Pons (tissue), 1 donor: ENCODE results near the gene CRLF1.

Experiments
- DNase-seq: peaks from one replicate; pipeline ENCODE4 v3.0.0-alpha.2; 2016; ENCODE audit warnings: low spot score

The CRLF1 gene

GRCh38 chr19:18606281-18607225 lies at the start of gene CRLF1:
CRLF1 (minus strand) TSS chr19:18606799; CDS start chr19:18606656, 143 bp downstream.
- no peak for DNase-seq

- no peak for DNase-seq
These were observed 48.7 kb upstream of the CRLF1 start for GRCh38 chr19:18655173-18655844.

- DNase-seq = no peak
These were observed 47.9 kb upstream of the CRLF1 start for GRCh38 chr19:18654469-18654868.

GRCh38 chr19:18653853-18654252 lies 47.3 kb upstream of the CRLF1 start:
- DNase-seq = no peak

- no peak for DNase-seq
These were observed 45.1 kb upstream of the CRLF1 start for GRCh38 chr19:18651733-18652132.

- DNase-seq = no peak
These were observed 44.7 kb upstream of the CRLF1 start for GRCh38 chr19:18651300-18651699.

- DNase-seq = no peak
These were observed 44.0 kb upstream of the CRLF1 start for GRCh38 chr19:18650468-18651041.

- DNase-seq = no peak
These were observed 43.4 kb upstream of the CRLF1 start for GRCh38 chr19:18650021-18650390.

GRCh38 chr19:18649371-18650020 lies 42.9 kb upstream of the CRLF1 start:
- DNase-seq = peak; percentile 31

- no peak for DNase-seq
These were observed 42.3 kb upstream of the CRLF1 start for GRCh38 chr19:18648973-18649315.

GRCh38 chr19:18647807-18648206 lies 41.2 kb upstream of the CRLF1 start:
- DNase-seq = no peak

GRCh38 chr19:18647371-18647767 lies 40.8 kb upstream of the CRLF1 start:
- no peak for DNase-seq

GRCh38 chr19:18646535-18647370 lies 40.2 kb upstream of the CRLF1 start:
- DNase-seq = no peak

- DNase-seq = peak; percentile 49
These were observed 38.5 kb upstream of the CRLF1 start for GRCh38 chr19:18645035-18645511.

- peak; percentile 76 for DNase-seq
These were observed 37.8 kb upstream of the CRLF1 start for GRCh38 chr19:18644196-18645034.

- no peak for DNase-seq
These were observed 33.2 kb upstream of the CRLF1 start for GRCh38 chr19:18639706-18640243.

- DNase-seq = no peak
These were observed 31.4 kb upstream of the CRLF1 start for GRCh38 chr19:18637673-18638630.

GRCh38 chr19:18636969-18637629 lies 30.5 kb upstream of the CRLF1 start, which contains the start of gene KLHL26:
KLHL26 (plus strand) TSS chr19:18637028; CDS start chr19:18637055, 27 bp downstream.
- no peak for DNase-seq
